PFSK-1 (cell line): ENCODE data around the gene INSL3.

Experiments used
- FOXP2 ChIP-seq: optimal IDR thresholded peaks from 2 replicates; pipeline ENCODE3; 2011; ENCODE audit warnings: borderline replicate concordance, control low read depth, inconsistent platforms; ENCODE audit not compliant: insufficient read depth; ENCODE audit errors: extremely low read length, extremely low read depth
- POLR2AphosphoS5 ChIP-seq: IDR thresholded peaks from 2 replicates; pipeline ENCODE4 v1.6.1; 2012; ENCODE audit warnings: low read depth, mild to moderate bottlenecking, control low read depth, low read length, moderate library complexity
- REST ChIP-seq, 2 experiments: IDR thresholded peaks; 2 replicates each; pipeline versions ENCODE4 v1.6.1 to v1.8.0; 2011 to 2012; ENCODE audit warnings: low read depth in 2 of 2, low read length in 2 of 2, control low read depth in 1 of 2, inconsistent platforms in 1 of 2, mild to moderate bottlenecking in 1 of 2, moderate library complexity in 1 of 2; ENCODE audit not compliant: insufficient read depth in 1 of 2
- SIN3A ChIP-seq: IDR thresholded peaks from 2 replicates; pipeline ENCODE4 v1.6.1; 2012; ENCODE audit warnings: mild to moderate bottlenecking, low read length, moderate library complexity, borderline replicate concordance; ENCODE audit not compliant: insufficient read depth
- TAF1 ChIP-seq: IDR thresholded peaks from 2 replicates; pipeline ENCODE4 v1.6.1; 2012; ENCODE audit warnings: low read length, control low read depth, borderline replicate concordance; ENCODE audit not compliant: insufficient read depth

INSL3 gene

GRCh38 chr19:17796013-17796837 lies 25.1 kb downstream of the INSL3 start:
- TF ChIP-seq FOXP2 (no peak), POLR2AphosphoS5 (no peak), SIN3A (no peak), TAF1 (no peak), REST (IDR thresholded peaks at IDR 0.05; ENCODE audit: insufficient read depth in 1 of 2, low read depth in 2 of 2, low read length in 2 of 2) (no peak)

DNA sequence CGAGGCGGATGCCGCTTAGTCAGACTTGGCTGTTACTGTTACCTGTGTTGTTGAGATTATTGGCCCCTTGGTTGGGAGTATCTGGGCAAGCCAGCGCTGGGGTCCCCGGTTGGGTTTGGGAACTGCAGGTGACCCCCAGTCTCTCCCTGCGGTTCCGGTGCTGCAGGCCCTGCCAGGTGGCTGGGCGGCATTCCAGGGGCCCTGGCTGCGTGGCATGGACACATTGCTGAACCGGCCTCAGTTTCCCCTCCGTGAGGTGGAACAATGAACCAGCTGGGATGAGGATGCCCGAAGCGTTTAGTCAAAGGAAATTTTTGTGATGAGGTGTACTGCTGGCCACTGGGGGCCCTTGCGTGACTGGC lies 25.8 kb downstream of the INSL3 start:
- TF ChIP-seq TAF1 (no peak), SIN3A (no peak), FOXP2 (no peak), REST (IDR thresholded peaks at IDR 0.05; ENCODE audit: insufficient read depth in 1 of 2, low read depth in 2 of 2, low read length in 2 of 2) (no peak), POLR2AphosphoS5 (no peak)

DNA sequence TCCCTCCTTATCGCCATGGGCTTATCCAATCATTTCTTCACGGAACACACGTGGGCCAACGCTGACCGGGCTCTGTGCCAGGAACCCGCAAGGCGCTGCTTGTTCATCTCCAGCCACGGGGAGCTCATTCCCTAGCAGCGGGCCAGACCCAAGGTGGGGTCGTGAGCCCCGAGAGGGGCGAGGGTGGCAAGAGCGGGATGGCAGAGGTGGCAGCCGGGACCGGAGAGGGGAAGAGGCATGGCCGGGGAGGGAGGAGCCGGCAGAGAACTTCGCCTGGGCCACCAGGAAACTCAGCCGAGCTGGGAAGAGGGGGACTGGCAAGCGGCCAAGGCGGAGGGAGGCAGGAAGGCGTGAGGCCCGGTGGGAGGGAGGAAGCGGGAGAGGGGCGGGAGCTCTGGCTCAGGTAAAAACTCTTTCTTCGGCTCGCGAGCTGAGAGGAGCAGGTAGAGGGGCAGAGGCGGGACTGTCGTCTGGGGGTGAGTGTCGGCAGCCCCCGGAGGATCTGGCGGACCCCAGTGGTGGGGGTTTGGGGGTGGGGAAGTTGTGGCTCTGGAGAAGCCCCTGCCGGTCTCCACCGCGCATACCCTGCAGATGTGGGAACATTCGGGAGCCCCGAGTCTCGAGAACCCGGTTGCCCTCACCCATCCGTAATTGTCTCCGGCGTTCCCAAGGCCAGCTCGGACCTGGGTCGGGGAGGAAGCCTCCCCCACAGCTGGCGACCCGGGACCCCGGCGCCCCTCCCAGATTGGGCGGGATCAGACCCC lies 26.4 kb downstream of the INSL3 start, which contains the start of gene B3GNT3:
B3GNT3 (plus strand) TSS at position 408 of the 764 bp plus-strand sequence. CDS start 12,670 bp downstream, outside the sequence.
- TF ChIP-seq FOXP2 = peak; percentile 76
- TF ChIP-seq REST (IDR thresholded peaks at IDR 0.05; ENCODE audit: insufficient read depth in 1 of 2, low read depth in 2 of 2, low read length in 2 of 2) = no peak
- no peak for TF ChIP-seq SIN3A
- TF ChIP-seq TAF1 = no peak
- peak; percentile 39; the same call in 1 of the 2 replicates for TF ChIP-seq POLR2AphosphoS5

- TF ChIP-seq POLR2AphosphoS5 (no peak), TAF1 (no peak), SIN3A (no peak), REST (IDR thresholded peaks at IDR 0.05; ENCODE audit: insufficient read depth in 1 of 2, low read depth in 2 of 2, low read length in 2 of 2) (no peak), FOXP2 (no peak)
Observed at GRCh38 chr19:17794412-17794730, 26.9 kb downstream of the INSL3 start.
